GM23248 (cell line): ENCODE measurements around the gene PTPRT.

Experiments used
- EZH2 ChIP-seq: fragments of 200-600 bp; sonication (generic); IDR thresholded peaks from 2 replicates; pipeline ENCODE4 v1.6.1; 2018; ENCODE audit warnings: antibody characterized with exemption, mild to moderate bottlenecking; ENCODE audit not compliant: insufficient read depth, poor library complexity, severe bottlenecking
- EZH2phosphoT487 ChIP-seq: fragments of 200-600 bp; sonication (generic); IDR thresholded peaks from 2 replicates; pipeline ENCODE4 v1.6.1; 2018; ENCODE audit warnings: antibody characterized with exemption, moderate library complexity, mild to moderate bottlenecking, low read depth; ENCODE audit not compliant: insufficient read depth

DNA sequence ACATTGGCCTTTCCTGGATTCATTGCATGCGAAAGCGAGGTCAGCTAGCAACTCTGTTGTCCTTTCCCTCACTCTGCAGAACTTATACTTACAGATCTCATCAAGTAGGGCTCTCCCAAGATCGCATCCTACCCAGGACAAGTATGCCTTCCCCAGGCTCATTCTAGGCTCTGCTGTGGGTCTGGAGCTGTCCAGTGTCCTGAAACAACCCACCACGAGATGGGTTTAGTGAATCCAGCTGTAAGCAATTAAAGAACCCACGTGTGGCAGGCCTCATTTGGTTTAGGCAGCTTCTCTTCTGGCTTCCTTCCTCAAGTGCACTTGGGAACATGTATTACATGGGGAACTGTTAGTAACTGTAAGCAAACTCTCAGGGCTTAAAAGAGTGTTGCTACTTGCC, 1165.1 kb downstream of the PTPRT start:
- TF ChIP-seq EZH2phosphoT487, result no peak
- TF ChIP-seq EZH2, result no peak
